OCI-LY7 (cell line): Measurements from ENCODE around the gene FAM107B.

Experiments
- CTCF ChIP-seq: fragments of 200-600 bp; sonication (generic); conservative IDR thresholded peaks from 2 replicates; pipeline ENCODE4 v1.5.1; 2014; ENCODE audit warnings: mild to moderate bottlenecking, antibody characterized with exemption, low read length, moderate library complexity, mixed read lengths
- EZH2phosphoT487 ChIP-seq: fragments of 200-600 bp; sonication (generic); IDR thresholded peaks from 2 replicates; pipeline ENCODE4 v1.6.1; 2018; ENCODE audit warnings: low read depth, borderline replicate concordance, mild to moderate bottlenecking, mixed run types, antibody characterized with exemption, low read length, moderate library complexity, mixed read lengths

- TF ChIP-seq CTCF (no peak), EZH2phosphoT487 (no peak)
These were observed 125.0 kb downstream of the FAM107B start for GRCh38 chr10:14649739-14650138.
